GM12891 (cell line): Measurements from ENCODE around the gene HCFC1.

Experiments used
- POLR2A ChIP-seq: IDR thresholded peaks from 2 replicates; pipeline ENCODE4 v1.6.1; 2011; ENCODE audit warnings: low read depth, low read length, control low read depth
- POLR2AphosphoS5 ChIP-seq: IDR thresholded peaks from 2 replicates; pipeline ENCODE4 v1.6.1; 2011; ENCODE audit warnings: low read depth, low read length, control low read depth
- SPI1 ChIP-seq: IDR thresholded peaks from 2 replicates; pipeline ENCODE4 v1.6.1; 2011; ENCODE audit warnings: low read depth, low read length, control low read depth
- TAF1 ChIP-seq: IDR thresholded peaks from 2 replicates; pipeline ENCODE4 v1.6.1; 2011; ENCODE audit warnings: low read depth, low read length, control low read depth

DNA sequence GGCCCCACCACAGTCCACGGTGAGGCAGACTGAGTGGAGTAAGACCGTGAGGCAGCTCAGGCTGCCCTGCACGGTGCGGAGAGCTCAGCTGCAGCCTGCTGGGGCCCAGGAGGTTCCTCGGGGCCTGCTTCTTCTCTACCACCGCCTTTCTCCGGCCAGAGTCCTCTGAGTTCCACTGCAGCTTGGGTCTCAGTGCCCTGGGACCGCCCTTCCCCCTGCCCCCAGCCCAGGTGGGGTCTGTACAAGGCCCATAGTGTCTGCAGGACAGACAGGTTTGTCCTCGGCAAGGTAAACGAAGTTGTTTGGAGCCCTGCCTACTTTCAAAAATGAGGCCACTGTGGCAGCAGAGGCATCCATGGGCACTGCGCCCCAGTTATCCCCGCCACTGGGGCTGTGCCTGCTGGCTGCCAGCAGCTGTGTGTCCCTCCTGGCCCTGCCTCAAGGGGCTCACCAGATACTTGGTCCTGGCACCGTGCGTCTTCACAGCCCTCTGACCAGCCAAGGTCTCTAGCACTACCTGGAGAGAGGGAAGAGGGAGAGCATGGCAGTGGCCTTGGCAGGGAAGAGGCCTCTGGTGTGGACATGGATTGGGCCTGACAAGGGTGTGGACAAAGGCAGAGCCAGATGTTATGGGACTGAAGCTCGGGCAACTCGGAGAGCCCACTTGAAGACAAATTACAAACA is 44.1 kb upstream of the HCFC1 start:
- TF ChIP-seq POLR2AphosphoS5, result no peak
- no peak for TF ChIP-seq POLR2A
- TF ChIP-seq TAF1, result no peak
- TF ChIP-seq SPI1, result no peak
